ENCODE results near the gene SERPINF2. TPM values are rescaled to one million over a fixed set of nuclear protein-coding genes. Genes with fewer than 3 reads are reported as not detected.
"Not testable (repeated sequence)": the region's sequence is repeated elsewhere in the genome, so short reads cannot be mapped to it uniquely, and the experiment has no call there.

SERPINF2 gene
- total RNA-seq, 1 donor from 2014 or later = 0.33 TPM

DNA sequence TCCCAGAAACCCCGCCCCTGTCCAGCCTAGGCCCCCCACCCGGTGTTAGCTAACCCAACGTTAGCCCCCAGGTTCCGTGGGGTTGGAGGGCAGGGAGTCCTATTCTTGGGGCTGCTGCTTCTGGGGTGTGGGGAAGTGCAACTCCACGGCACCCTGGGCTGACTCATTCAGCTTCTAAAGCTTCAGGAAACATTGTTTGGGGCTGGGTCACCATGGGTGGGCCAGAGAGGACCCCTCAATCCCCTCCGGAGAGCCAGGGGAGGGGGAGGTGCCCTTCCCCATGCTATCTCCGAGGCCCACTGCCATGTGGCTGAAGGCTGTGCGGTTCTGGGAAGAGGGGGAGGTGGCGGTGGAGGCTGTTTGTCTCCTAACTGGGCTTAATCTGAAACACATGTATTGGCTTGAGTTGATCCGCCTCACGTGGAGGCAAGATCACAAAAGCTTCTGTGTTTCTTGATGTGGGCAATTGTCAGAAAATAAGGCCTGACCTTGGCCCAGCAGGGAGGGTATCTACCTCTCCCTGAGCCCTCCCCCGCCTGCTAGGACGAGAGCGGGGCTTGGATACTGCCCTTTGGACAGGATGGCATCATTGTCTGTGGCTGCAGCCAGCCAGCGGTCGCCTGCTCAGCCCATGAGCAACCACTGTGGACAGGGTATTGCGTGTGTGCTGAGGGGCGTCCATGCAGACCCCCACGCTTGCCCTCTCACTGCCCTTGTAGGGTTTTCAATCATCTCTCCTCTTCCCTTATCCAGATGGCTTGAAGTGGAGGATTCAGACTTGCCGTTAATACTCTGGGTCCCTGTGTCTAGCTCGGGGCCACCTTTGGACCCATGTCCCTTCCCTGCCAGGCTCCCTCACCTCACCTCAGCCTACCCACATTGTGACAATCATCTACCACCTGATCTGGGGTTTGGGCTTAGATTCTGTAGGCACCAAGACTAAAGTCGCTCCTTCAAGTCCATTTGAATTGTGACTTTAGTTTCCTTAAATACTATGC lies 20.5 kb downstream of the SERPINF2 start:
- peaks cover 25% of the 10 kb centered on the region for H3K27me3 ChIP-seq (ENCODE audit: low read depth)
- intact Hi-C loops (cut with micrococcal nuclease) = no loop called here
- DNase-seq = peak; percentile 46
- peak overlapping the region; percentile 85 for H3K27ac ChIP-seq (replicated peaks)
- TF ChIP-seq, protein P1, sequence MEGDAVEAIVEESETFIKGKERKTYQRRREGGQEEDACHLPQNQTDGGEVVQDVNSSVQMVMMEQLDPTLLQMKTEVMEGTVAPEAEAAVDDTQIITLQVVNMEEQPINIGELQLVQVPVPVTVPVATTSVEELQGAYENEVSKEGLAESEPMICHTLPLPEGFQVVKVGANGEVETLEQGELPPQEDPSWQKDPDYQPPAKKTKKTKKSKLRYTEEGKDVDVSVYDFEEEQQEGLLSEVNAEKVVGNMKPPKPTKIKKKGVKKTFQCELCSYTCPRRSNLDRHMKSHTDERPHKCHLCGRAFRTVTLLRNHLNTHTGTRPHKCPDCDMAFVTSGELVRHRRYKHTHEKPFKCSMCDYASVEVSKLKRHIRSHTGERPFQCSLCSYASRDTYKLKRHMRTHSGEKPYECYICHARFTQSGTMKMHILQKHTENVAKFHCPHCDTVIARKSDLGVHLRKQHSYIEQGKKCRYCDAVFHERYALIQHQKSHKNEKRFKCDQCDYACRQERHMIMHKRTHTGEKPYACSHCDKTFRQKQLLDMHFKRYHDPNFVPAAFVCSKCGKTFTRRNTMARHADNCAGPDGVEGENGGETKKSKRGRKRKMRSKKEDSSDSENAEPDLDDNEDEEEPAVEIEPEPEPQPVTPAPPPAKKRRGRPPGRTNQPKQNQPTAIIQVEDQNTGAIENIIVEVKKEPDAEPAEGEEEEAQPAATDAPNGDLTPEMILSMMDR (IDR thresholded peaks at IDR 0.05; ENCODE audit: borderline replicate concordance) = no peak
- no peaks in the 10 kb centered on the region for H3K9me3 ChIP-seq (replicated peaks)
- H3K36me3 ChIP-seq = no peaks in the 10 kb centered on the region
- H3K4me3 ChIP-seq = peak overlapping the region; percentile 65
- H3K4me1 ChIP-seq = peaks cover 34% of the 10 kb centered on the region

DNA sequence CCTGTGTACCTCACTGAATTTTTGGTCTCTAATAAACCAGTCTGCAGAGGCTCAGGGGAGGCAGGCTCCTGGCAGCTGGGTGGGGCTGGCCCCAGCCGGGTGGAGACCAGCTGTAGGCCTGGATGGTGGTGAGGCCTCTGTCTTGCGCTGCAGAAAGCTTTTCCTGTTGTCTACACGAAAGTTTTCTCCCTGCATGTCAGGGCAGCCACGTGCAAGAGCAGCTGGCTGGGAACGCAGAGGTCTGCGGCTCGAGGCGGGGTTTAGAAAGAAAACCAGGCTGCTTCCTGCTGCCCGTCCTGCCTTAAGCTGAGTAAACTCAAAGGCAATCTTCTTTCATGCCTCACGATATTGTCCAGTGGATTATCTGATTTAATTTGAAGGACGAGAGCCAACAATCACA lies 21.6 kb downstream of the SERPINF2 start:
- Histone ChIP-seq H3K36me3 (no peaks in the 10 kb centered on the region), H3K9me3 (replicated peaks) (no peaks in the 10 kb centered on the region), H3K27me3 (ENCODE audit: low read depth) (peaks cover 31% of the 10 kb centered on the region), H3K4me1 (peaks cover 34% of the 10 kb centered on the region), H3K27ac (replicated peaks) (peak overlapping the region; percentile 85), H3K4me3 (peak overlapping the region; percentile 65)
- TF ChIP-seq, protein P1 (IDR thresholded peaks at IDR 0.05; ENCODE audit: borderline replicate concordance) = no peak
- intact Hi-C loops (cut with micrococcal nuclease) = no loop called here
- peak; percentile 74 for DNase-seq

GRCh38 chr17:1764705-1765104 lies 22.0 kb downstream of the SERPINF2 start:
- Histone ChIP-seq H3K4me3 (peak overlapping the region; percentile 65), H3K27ac (replicated peaks) (peak overlapping the region; percentile 85), H3K4me1 (peaks cover 34% of the 10 kb centered on the region), H3K27me3 (ENCODE audit: low read depth) (peaks cover 33% of the 10 kb centered on the region)
- intact Hi-C loops (cut with micrococcal nuclease); H3K9me3 ChIP-seq (replicated peaks); H3K36me3 ChIP-seq; DNase-seq: not testable (repeated sequence)

GRCh38 chr17:1765576-1765975 lies 22.9 kb downstream of the SERPINF2 start:
- Histone ChIP-seq H3K9me3 (replicated peaks) (no peaks in the 10 kb centered on the region), H3K27ac (replicated peaks) (peak overlapping the region; percentile 85), H3K27me3 (ENCODE audit: low read depth) (peaks cover 35% of the 10 kb centered on the region), H3K4me3 (no peak overlapping the region), H3K4me1 (peaks cover 34% of the 10 kb centered on the region), H3K36me3 (no peaks in the 10 kb centered on the region)
- intact Hi-C loops (cut with micrococcal nuclease) = no loop called here
- TF ChIP-seq, protein P1 (IDR thresholded peaks at IDR 0.05; ENCODE audit: borderline replicate concordance) = no peak
- DNase-seq = no peak

DNA sequence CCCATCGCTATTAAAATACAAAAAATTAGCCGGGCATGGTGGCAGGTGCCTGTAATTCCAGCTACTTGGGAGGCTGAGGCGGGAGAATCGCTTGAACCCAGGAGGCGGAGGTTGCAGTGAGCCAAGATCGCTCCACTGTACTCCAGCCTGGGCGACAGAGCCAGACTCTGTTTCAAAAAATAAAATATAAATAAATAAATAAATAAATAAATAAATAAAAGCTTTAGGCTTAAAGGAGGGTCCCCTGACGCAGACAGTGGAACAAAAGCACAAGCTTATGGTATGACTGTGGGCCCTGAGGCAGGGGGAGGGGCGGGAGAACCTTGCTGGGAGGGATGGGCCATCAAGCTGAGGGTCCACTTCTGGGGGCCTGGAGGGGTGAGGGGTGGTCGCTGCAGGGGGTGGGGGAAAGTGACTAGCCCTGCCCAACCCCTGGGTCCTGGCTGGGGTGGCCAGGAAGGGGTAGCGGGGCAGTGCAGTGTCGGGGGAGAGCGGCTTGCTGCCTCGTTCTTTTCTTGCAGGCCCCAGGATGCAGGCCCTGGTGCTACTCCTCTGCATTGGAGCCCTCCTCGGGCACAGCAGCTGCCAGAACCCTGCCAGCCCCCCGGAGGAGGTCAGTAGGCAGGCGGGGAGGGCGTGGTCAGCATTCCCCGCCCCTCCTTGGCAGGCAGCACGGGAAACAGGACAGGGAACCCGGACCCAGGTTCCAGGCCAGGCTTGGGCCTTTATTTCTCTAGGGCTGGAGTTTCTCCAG lies 23.9 kb downstream of the SERPINF2 start:
- TF ChIP-seq, protein P1 (IDR thresholded peaks at IDR 0.05; ENCODE audit: borderline replicate concordance) = no peak
- no peak for DNase-seq

More for the DNA sequence above, 23.9 kb downstream of the SERPINF2 start:
- no peaks in the 10 kb centered on the region for H3K9me3 ChIP-seq (replicated peaks)
- H3K27ac ChIP-seq (replicated peaks) = peak overlapping the region; percentile 85
- H3K36me3 ChIP-seq = no peaks in the 10 kb centered on the region
- intact Hi-C loops (cut with micrococcal nuclease) = no loop called here
- peaks cover 34% of the 10 kb centered on the region for H3K4me1 ChIP-seq
- no peak overlapping the region for H3K4me3 ChIP-seq
- H3K27me3 ChIP-seq (ENCODE audit: low read depth) = peaks cover 35% of the 10 kb centered on the region
